ENCODE data around the gene CLNK.

- TF ChIP-seq EZH2 (IDR thresholded peaks at IDR 0.05): no peak
- TF ChIP-seq ELF1 (IDR thresholded peaks at IDR 0.05; ENCODE audit: borderline replicate concordance, low read depth): no peak
- no peak for TF ChIP-seq CTCF (IDR thresholded peaks at IDR 0.05 in 2 of 3, conservative IDR thresholded peaks at IDR 0.05 in 1 of 3; ENCODE audit: borderline replicate concordance in 1 of 3, insufficient read depth in 1 of 3, low read depth in 2 of 3, low read length in 2 of 3)
- TF ChIP-seq SRF (IDR thresholded peaks at IDR 0.05; ENCODE audit: low read depth): no peak
- TF ChIP-seq SIN3A (IDR thresholded peaks at IDR 0.05; ENCODE audit: low read depth): no peak
Observed at GRCh38 chr4:10625131-10625530, 59.4 kb downstream of the CLNK start.

Data from HCT116 (cell line).